CMK (cell line): ENCODE measurements around the gene LRRK1.

Experiments
- DNase-seq: peaks from one replicate; pipeline ENCODE4 v3.0.0-alpha.2; 2010; ENCODE audit warnings: low read depth

LRRK1 gene

DNA sequence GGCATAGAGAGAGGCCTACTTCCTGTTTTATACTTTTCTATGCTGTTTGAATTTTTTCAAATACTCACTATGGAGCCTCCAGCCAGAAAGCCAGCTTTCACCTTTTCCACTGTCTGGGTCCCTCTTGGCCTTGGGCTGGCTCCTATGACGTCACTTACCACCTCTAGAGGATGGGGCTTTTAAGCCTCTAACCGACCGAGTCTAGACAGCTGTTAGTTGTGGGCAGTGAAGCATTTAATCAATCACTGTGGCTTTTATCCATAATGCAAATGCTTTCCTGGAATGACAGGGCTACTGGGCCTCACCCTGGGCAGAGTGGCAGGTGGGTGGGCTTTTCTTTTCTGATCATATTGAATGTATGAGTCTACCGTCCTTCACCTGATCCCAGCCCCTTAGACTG is 61.9 kb downstream of the LRRK1 start:
- no peak for DNase-seq

DNA sequence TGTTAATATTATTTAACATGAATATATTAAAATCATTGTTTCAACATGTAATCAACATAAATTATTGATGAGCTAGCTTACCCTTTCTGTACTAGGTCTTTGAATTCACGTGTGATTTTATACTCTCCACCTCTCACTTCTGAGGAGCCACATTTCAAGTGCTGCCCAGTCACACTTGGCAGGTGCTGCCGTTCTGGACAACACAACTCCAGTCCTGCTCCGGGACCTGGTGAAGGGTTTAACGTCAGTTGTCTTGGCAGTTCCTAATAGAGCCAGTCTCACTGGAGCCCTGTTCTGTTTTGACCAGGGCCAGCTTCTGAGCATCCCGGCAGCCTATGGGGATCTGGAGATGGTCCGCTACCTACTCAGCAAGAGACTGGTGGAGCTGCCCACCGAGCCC is 64.1 kb downstream of the LRRK1 start:
- no peak for DNase-seq

DNA sequence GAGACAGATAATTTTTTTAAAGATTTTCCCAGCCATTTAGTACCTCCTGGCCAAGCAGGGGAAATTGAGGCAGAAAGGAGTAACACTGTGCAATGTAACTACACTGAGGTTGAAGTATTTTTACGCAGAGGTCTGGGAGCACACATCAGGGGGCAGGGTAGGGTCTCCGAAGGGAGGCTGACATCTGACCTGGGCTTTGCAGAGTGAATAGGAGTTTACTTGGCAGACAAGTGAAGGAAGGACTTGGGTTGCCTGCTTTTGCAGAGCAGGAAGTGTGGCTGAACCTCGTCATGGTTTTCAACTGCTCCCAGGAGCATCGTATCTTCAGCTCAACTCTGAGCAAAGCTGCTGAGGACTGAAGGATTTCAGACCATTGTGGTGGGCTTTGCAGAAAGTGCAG is 66.2 kb downstream of the LRRK1 start:
- no peak for DNase-seq

DNA sequence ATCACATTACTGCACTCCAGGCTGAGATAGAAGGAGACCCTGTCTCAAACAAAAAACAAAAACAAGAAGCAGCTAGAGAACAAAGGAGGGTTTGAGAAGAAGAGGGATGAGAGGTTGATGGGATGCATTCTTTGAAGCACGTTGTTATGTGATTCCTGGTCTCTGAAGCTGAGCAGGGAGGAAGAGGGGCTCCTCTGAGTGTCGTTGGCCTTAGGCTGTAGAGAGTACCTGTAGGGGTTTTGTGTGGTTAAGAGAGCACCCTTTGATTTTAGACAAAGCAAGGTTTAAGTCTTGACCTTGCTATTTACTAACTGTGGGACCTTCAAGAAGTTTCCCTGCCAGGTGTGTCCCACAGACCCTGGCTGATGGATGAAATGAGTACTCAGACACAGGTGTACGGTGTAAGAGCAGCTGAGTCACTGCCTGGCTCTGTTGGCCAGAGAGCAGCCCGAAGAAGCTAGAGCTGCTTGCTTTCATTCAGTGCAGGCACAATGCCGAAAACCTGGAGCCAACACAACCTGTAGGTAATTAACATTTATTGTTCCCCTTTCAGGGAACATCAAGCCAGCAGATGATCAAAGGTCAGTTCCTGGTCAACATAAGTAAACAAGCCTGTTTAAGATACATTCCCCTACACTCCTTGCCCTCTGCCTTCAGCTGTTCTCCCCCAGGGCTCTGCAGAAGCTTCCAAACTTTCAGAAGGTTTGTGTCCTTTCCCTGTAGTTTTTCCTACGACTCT is 67.2 kb downstream of the LRRK1 start:
- no peak for DNase-seq

DNA sequence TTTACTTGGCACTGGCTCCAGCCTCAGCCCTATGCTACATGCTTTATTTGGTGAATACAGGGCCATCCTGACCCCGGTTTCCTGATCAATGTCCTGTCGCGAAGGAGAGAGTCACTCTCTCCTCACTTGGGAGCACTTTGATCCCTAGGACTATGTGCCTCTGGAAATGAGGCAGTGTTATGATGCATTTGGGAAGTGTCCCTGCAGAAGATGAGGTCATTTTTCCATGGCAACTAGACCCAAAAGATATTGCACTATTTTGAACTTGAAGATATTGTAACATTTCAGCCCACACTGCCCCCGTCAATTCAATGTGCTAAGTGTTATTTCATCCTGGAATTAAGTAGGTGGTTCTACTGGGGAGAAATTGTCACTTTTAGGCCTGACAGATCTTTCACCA is 68.0 kb downstream of the LRRK1 start:
- DNase-seq, result no peak

DNA sequence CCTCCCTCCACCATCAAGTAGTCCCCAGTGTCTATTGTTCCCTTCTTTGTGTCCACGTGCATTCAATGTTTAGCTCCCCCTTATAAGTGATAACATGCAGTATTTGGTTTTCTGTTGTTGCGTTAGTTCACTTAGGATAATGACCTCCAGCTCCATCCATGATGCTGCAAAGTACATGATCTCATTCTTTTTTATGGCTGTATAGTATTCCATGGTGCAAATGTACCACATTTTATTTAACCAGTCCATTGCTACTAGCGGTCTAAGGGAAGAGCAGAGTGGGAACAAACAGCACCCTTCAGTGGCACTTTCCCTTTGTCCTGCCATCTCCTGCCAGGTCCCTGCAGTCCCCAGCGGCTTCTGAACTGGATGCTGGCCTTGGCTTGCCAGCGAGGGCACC is 69.1 kb downstream of the LRRK1 start:
- no peak for DNase-seq

DNA sequence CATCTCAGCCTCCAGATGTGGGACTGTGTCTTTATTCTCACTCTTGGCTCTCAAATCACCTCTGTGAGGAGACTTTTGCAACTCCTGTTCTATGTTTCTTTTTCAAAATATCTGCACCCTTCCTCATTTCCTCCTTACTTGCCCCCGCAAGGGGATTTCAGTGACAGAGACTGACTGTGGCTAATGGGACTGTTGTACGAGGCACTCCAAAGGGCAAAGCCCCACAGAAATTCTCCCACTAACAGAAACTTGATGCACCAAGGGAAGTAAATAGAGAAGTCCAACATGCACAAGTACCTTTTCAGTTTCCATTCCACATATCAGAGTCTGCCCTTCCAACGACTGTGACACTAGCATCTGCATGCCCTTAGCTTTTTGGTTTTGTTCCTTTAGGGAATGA is 69.7 kb downstream of the LRRK1 start:
- no peak for DNase-seq

DNA sequence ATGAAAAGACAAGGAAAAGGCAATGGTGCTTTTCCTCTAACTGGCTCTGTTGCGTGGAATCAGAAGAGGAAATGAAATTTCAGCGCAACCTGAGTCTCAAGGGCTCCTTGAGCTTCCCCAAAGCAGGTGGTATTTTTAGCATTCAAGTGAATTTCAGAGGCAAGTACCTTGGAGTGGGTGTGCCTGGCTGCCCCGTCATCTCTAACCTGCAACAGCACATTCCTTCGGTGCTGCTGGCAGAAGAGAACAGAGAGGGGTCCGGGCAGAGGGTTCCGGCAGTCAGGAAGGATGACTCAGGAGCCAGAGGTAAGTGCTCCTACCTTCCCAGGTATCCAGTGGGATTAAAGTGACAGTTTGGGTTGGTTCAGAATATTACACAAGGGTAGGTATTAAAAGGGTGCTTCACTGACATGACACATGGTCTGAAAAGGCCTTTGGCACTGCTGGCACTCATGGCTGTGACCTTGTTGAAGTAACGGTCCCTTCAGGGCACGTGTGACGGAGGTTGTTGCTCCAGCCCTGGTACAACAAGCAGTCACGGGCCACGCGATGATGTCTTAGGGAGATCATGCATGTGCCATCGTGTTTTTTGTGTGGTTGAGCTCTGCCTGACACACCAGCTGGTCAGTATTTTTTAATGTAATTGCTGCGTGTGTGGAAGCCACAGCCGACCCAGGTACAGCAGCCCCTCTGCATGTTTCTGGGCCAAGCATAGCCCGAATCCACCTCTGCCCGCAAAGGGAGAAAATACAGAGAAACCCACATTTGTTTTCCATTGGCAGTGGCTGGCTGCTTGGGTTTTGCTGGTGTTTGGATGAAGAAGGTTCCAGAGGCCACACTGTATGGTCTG is 75.7 kb downstream of the LRRK1 start:
- no peak for DNase-seq

DNA sequence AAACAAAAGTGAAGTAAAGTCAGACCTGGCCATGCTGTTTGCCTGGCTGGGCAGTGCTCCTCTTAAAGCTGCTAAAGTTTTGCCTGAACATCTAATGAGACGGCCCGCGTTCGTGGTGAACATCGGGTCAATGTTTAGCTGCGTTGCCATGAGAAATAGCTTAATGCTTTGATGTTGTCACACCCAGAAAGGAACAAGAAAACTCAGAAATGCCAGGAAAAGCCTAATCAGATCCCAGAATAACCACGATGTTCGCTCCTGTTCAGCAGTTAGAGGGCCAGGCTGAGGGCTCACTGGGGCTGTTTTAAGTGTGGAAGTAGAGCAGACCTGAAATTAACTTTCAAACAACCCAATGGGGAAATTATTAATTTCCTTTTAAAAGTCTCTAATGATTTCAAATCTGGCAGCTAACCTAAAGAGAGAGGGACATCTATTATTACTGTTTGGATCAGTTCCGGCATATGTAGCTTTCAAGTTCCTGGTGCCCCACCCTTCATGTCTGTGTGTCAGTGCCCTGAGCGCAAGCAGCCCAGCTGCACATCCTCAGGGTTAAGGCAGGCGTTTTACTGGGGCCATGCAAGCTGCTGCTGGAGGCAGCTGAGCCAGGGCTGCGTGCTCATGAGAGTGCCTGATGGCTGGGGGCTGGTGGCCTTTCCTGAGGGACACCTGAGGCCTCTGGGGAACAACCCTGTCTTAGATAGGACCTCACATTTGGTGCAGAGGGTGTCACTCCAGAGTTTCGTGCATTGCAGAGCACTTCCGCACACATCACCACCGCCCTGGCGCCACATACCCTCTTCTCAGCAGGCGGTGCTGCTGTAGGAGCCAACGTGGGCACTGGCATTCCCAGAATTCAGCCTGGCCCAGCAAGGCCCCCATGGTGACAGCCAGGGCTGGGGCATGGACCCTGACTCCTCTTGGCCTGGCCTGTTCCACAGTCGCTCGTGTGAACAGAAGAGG is 76.6 kb downstream of the LRRK1 start:
- no peak for DNase-seq

DNA sequence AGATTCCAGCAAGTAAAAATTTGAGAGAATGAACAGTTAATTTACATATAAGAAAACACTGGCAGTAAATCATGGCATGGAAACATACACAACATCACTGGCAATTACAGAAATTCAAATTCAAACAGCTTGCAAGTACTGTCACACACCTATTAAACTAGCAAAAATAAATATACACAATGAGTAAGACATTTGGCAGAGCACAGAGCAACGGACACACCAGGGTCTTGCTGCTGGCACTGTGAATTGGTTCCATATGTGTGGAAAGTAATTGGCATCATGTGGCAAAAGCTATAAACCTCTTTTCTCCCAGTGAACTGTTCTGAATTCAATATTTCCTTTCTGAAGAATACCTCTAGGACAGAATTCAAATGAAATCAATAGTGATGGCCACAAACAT is 78.3 kb downstream of the LRRK1 start:
- no peak for DNase-seq

DNA sequence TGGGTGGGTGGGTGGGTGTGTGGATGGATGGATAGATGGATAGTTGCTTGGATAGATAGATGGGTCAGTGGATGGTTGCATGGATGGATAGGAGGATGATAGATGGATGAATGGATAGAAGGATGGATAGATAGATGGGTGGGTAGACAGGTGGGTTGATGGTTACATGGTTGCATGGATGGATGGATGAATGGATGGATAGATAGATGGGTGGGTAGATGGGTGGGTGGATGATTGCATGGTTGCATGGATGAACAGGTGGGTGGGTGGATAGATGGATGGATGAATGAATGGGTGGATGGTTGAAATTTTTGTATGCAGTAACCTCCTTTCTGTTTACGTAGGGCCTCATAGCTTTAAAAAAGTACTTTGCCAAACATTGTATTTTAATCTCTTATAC is 79.5 kb downstream of the LRRK1 start:
- no peak for DNase-seq

DNA sequence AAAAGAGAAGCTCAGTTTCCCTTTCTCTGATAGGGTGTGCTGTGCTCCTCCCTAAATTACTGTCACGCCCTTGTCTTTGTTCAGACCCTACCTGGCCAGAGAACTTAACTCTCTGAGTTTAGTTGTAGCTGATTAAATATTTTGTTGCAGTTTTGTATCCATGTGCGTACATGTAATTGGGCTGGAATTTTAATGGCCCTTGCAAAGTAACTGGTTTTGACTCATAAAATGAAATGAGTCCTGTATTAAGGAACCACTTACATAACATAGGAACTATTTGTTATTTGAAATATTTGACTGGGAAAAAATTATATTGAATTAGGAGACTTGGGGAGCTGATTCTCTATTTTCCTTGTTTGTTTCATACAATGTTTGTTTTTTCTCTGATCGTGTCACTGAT is 80.2 kb downstream of the LRRK1 start:
- no peak for DNase-seq

DNA sequence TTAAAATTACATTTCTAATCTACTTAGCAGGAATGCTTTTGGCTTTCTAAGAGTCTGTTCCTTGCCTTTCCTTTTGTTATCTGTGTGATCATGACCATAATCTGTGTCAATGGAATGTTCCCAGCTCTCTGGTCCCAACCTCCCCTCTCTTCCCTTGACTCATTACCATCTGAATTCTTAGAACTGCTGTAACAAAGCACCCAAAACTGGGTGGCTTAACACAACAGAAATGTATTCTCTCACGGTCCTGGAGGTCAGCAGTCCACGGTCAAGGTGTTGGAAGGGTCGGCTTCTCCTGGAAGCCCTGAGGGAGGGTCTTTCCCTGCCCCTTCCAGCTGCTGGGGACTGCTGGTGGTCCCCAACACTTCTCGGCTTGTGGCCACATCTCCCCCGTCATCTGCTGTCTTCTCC is 81.1 kb downstream of the LRRK1 start:
- no peak for DNase-seq

DNA sequence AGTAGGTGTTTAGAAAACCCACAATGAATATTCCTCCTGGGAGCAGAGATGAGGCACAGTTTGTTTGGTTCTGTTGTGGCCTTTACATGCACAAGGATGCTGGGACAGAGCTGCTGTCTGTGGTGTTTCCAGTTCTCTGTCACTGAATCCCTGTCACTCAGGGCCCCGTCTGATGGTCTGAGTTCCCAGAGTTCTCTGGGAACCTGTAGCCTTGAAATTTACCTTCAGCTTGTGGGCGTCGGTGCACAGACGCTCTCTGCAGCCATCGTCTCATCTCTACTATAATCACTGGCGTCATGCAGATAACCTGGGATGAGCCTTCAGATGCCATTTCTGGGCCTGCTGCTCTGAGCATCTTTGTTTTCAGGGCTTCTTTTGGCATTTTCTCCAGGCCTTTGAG is 81.9 kb downstream of the LRRK1 start:
- DNase-seq, result no peak

DNA sequence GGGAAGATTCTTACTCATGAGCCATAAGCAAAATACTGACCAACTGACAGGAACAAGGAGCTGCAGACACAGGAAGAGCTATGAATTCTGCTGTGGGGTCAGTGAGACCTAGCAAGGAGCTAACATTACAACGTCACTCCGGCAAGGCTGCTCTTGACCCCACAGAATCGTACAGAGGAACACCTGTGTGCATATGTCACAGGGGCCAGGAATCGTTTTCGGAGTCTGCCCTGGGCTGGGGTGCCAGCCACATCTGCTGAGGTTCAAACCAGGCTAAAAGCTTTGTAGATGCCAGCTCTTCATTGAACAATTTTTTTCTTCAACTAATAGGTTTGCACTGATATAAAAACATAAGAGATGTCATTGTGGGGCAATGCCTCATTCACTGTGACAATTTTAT is 82.6 kb downstream of the LRRK1 start:
- no peak for DNase-seq

DNA sequence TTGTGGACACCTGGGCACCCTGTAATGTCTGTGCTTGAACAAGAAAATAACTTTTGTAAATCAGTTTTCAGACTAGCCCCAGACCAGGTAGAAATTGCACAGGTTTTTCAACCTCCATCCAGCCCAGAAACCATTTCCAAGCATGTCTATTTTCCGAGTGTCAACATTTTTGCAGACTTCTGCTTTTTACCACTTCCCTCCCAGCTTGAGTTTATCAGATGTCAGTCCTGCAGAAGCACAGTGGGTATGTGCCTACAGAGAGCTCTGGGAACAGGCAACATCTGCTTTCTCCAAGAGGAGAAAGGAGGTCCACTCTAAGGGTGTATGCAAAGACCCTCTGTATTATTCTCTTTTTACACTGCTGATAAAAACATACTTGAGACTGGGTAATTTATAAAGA is 83.9 kb downstream of the LRRK1 start:
- DNase-seq, result no peak

DNA sequence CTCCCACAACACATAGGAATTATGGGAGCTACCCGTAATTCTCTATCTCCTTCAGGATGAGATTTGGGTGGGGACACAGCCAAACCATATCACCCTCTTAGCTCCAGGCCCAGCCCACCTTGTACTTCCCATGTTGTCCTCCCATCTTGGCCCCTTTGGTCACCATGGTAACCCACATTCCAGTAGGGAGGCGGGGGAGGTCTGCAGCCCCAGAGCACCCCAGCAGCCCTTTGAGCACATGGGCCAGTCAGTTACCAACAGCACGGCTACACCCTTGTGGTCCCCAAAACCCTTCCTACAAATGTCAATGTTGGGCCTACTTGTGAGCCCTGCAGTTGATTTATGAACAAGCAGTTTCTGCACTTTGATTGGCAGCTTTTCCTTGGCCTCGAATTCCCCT is 84.5 kb downstream of the LRRK1 start:
- no peak for DNase-seq

DNA sequence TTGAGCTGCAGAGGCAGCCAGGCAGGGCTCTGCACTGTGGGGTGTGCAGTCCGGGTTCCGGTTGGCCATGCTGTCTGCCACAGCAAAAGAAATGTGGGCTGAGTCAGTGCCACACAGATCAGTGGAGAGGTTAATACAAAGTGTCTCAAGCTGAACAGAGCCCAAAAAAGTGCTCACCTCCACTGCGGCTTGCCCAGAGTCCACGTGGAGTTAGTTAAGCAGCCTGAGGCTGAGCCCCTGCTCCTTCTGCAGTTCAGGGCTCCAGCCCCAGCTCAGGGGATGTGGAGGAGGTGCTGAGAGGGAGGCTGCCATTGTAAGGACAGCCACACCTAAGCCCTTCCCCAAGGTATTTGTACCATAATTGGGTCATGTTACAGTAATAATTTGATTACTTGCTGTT is 85.3 kb downstream of the LRRK1 start:
- DNase-seq, result no peak

DNA sequence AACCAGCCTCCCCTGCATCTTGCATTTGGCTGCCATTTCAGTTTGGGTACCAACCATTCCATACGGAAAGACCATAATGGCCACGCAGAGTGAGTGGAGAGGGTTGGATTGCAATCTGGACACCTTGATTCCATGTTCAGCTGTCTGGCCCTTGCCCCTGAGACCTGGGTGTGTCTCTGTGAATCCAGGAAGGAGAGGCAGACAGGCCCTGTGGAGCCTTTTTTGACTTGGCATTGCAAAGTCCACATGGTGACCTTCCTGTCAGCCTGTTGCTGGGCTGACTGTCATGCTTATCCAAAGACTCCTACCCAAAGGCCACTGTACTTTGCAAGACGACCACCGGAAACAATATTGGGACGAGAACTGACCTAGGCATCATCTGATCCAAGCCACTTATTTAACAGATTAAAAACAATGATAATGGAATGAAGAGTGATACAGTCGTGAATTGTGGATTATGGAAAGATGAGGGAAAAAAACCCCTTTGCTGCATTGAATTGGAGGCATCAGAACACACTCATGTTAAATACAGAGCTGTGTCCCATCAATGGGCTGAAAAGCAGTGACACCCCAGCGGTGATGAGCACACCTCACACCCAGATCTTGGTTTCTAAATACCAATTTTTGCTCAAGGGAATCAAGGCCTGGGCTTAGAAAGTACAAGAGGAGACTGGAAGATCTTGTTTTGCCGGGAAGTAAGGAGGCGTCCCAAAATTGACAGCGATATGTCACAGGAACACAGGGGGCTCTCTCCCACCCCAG is 86.0 kb downstream of the LRRK1 start:
- DNase-seq, result no peak

DNA sequence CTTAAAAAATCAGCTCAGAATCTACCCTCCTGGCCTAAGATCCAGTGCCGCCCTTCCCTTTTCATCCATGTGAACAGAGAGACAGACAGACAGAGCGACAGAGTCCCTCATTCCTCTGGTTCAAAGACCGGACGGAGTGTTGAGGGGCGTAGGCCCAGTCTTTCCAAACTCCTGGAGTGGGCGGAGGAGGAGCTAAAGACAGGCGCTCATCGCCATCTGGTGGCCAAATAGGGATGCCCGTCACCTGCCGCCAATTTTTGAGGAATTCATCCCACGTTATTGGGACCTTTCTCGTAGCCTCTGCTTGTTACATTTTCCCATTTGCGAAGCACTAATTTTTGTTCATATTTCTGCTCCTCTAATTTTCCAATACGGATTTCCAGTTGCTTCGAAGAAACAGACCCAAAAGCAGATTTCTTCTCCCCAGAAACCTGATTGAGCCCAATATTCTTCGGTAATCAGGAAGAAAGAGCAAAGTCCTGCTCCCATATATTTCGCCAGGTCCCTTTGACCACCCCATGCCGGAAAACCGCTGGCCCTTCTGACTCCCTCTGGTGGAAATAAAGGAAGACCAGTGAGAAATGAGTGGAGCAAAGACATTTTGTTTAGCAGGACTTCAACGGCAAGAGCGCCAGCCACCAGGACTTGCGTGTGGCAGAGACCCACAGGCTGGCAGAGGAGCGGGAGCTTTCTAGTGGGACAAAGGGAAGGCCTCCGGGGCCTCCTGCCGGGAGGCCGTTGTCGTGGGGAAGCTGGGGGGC is 88.0 kb downstream of the LRRK1 start:
- peak; percentile 70 for DNase-seq
